ENCODE measurements around the gene AMDHD2. TPM values are rescaled to one million over a fixed set of nuclear protein-coding genes. Genes with fewer than 3 reads are reported as not detected.

The AMDHD2 gene
- total RNA-seq, 2 donors from 2014 or later, result 31.5 to 31.7 TPM

Small RNA genes within 50 kb of the gene (microRNA-seq; reads per million reads assigned to microRNA genes)
- 0 reads per million in 2 donors for gene MIR3178

Other genes with a start within 250 kb of the AMDHD2 start
- 1 to 10 TPM; 3.8 to 3.9 TPM for gene ABCA3, start 179.6 kb upstream of the AMDHD2 start, total RNA-seq
- gene CCNF, start 90.9 kb upstream of the AMDHD2 start, total RNA-seq, result 1 to 10 TPM; 3.0 to 7.3 TPM
- 1 to 10 TPM; 1.3 to 5.6 TPM for gene TEDC2, start 60.3 kb upstream of the AMDHD2 start, total RNA-seq
- gene NTN3, start 49.1 kb upstream of the AMDHD2 start, total RNA-seq, result not detected
- gene TBC1D24, start 45.2 kb upstream of the AMDHD2 start, total RNA-seq, result 10 to 100 TPM in 1 of 2 donors, 1 to 10 TPM in 1; 8.9 to 11.1 TPM
- 100 to 1,000 TPM; 218 to 230 TPM for gene ATP6V0C, start 6.4 kb upstream of the AMDHD2 start, total RNA-seq
- gene CEMP1, start 11.0 kb downstream of the AMDHD2 start, total RNA-seq, result under 1 TPM; 0.70 TPM
- gene PDPK1, start 17.6 kb downstream of the AMDHD2 start, total RNA-seq, result 10 to 100 TPM; 71.1 to 77.4 TPM
- 10 to 100 TPM; 49.3 to 79.6 TPM for gene KCTD5, start 162.2 kb downstream of the AMDHD2 start, total RNA-seq
- gene PRSS27, start 199.9 kb downstream of the AMDHD2 start, total RNA-seq, result under 1 TPM; 0.34 to 0.76 TPM
- gene SRRM2, start 232.3 kb downstream of the AMDHD2 start, total RNA-seq, result 100 to 1,000 TPM; 476 to 593 TPM